Peyer's patch (tissue), 4 donors: ENCODE results near the gene KATNA1. TPM values are rescaled to one million over a fixed set of nuclear protein-coding genes. Genes with fewer than 3 reads are reported as not detected.

Experiments used
- DNase-seq, 3 donors: peaks; one replicate each; pipeline ENCODE4 v3.0.0-alpha.2; 2017 to 2019
- H3K27ac ChIP-seq, 4 donors: fragments of 200-600 bp; sonication (generic); one replicate each; pipeline ENCODE4 v1.5.1; 2016 to 2019
- H3K27me3 ChIP-seq, 2 donors: fragments of 200-600 bp; sonication (generic); one replicate each; pipeline ENCODE4 v1.5.1; 2019
- H3K36me3 ChIP-seq, 3 donors: fragments of 200-600 bp; sonication (generic); one replicate each; pipeline ENCODE4 v1.5.1; 2016 to 2019
- H3K4me1 ChIP-seq, 4 donors: fragments of 200-600 bp; sonication (generic); one replicate each; pipeline ENCODE4 v1.5.1; 2016 to 2019
- H3K4me3 ChIP-seq, 4 donors: fragments of 200-600 bp; sonication (generic); 1 replicate in 3 of 4; 2 replicates in 1 of 4; pipeline ENCODE4 v1.5.1; 2016 to 2019; ENCODE audit warnings: mild to moderate bottlenecking in 1 of 4
- H3K9me3 ChIP-seq, 4 donors: fragments of 200-600 bp; sonication (generic); one replicate each; pipeline ENCODE4 v1.5.1; 2016 to 2019; ENCODE audit warnings: mild to moderate bottlenecking in 1 of 4
- CTCF ChIP-seq, 6 experiments: fragments of 450-650 bp in 4 of 6; fragments of 200-600 bp in 2 of 6; sonication (generic) in 1 of 6; IDR thresholded peaks; one replicate each; pipeline ENCODE4 v1.5.1; 2017 to 2019; ENCODE audit warnings: antibody characterized with exemption in 6 of 6, mild to moderate bottlenecking in 3 of 6, moderate library complexity in 1 of 6
- POLR2A ChIP-seq, 2 donors: fragments of 450-650 bp; IDR thresholded peaks; one replicate each; pipeline ENCODE4 v1.5.1; 2017; ENCODE audit warnings: antibody characterized with exemption in 2 of 2, mild to moderate bottlenecking in 2 of 2, moderate library complexity in 2 of 2
- total RNA-seq, 4 donors: library from RNA; depleted of rRNA; stranded (reverse); fragments of >200 nt; gene quantifications; one replicate each; pipeline ENCODE4 v1.1.0, GENCODE V29; 2016

KATNA1 gene
- total RNA-seq, 4 donors from 2014 or later = 10.3 to 33.8 (median 15.0) TPM

GRCh38 chr6:149634315-149634714 is 14.2 kb downstream of the KATNA1 start:
- Histone ChIP-seq H3K36me3 (peaks cover 0 to 34% (median 0%) of the 10 kb centered on the region in 3 donors), H3K27ac (no peak overlapping the region), H3K9me3 (no peaks in the 10 kb centered on the region), H3K27me3 (no peaks in the 10 kb centered on the region), H3K4me3 (no peak overlapping the region), H3K4me1 (no peaks in the 10 kb centered on the region)
- TF ChIP-seq CTCF (IDR thresholded peaks at IDR 0.05) (no peak), POLR2A (IDR thresholded peaks at IDR 0.05) (no peak)
- DNase-seq = no peak

- Histone ChIP-seq H3K9me3 (no peaks in the 10 kb centered on the region), H3K36me3 (peaks cover 0 to 28% (median 0%) of the 10 kb centered on the region in 3 donors), H3K4me1 (no peaks in the 10 kb centered on the region), H3K27me3 (no peaks in the 10 kb centered on the region), H3K27ac (no peak overlapping the region), H3K4me3 (no peak overlapping the region)
- no peak for DNase-seq
- no peak for TF ChIP-seq POLR2A (IDR thresholded peaks at IDR 0.05)
- TF ChIP-seq CTCF (IDR thresholded peaks at IDR 0.05) = no peak
These were observed 19.5 kb downstream of the KATNA1 start for GRCh38 chr6:149628875-149629510.

- Histone ChIP-seq H3K9me3 (no peaks in the 10 kb centered on the region), H3K4me3 (no peak overlapping the region), H3K27me3 (no peaks in the 10 kb centered on the region), H3K36me3 (peaks cover 0 to 40% (median 0%) of the 10 kb centered on the region in 3 donors), H3K27ac (no peak overlapping the region), H3K4me1 (no peaks in the 10 kb centered on the region)
- DNase-seq = no peak
- TF ChIP-seq CTCF (IDR thresholded peaks at IDR 0.05) = no peak
- no peak for TF ChIP-seq POLR2A (IDR thresholded peaks at IDR 0.05)
These were observed 20.8 kb downstream of the KATNA1 start for GRCh38 chr6:149627672-149628071.

- Histone ChIP-seq H3K4me3 (no peak overlapping the region), H3K9me3 (no peaks in the 10 kb centered on the region)
- no peak for DNase-seq
These were observed 32.7 kb downstream of the KATNA1 start for GRCh38 chr6:149615805-149616204.

GRCh38 chr6:149614337-149614736 is 34.2 kb downstream of the KATNA1 start:
- Histone ChIP-seq H3K4me1 (no peaks in the 10 kb centered on the region), H3K27ac (no peak overlapping the region), H3K27me3 (no peaks in the 10 kb centered on the region), H3K9me3 (no peaks in the 10 kb centered on the region), H3K36me3 (peaks cover 0 to 6% (median 0%) of the 10 kb centered on the region in 3 donors), H3K4me3 (no peak overlapping the region)
- no peak for TF ChIP-seq POLR2A (IDR thresholded peaks at IDR 0.05)
- no peak for TF ChIP-seq CTCF (IDR thresholded peaks at IDR 0.05)
- no peak for DNase-seq

More at GRCh38 chr6:149615805-149616204, 32.7 kb downstream of the KATNA1 start:
- no peak overlapping the region for H3K27ac ChIP-seq
- no peaks in the 10 kb centered on the region for H3K4me1 ChIP-seq
- TF ChIP-seq CTCF (IDR thresholded peaks at IDR 0.05) (no peak), POLR2A (IDR thresholded peaks at IDR 0.05) (no peak)
- peaks cover 0 to 15% (median 0%) of the 10 kb centered on the region in 3 donors for H3K36me3 ChIP-seq
- no peaks in the 10 kb centered on the region for H3K27me3 ChIP-seq
